ENCODE measurements around the gene ZNF23. TPM values are rescaled to one million over a fixed set of nuclear protein-coding genes. Genes with fewer than 3 reads are reported as not detected.

Gene ZNF23
- total RNA-seq, 1 experiment from 2014 or later = 9.6 TPM

GRCh38 chr16:71492786-71493185 is 30.7 kb upstream of the ZNF23 start:
- Histone ChIP-seq H2AFZ (ENCODE audit: low read length) (no peak overlapping the region), H2BK5ac (ENCODE audit: insufficient read length, low read length) (no peak overlapping the region), H4K8ac (replicated peaks; ENCODE audit: insufficient read length, low read depth, low read length) (no peak overlapping the region), H3K9ac (ENCODE audit: extremely low read depth, insufficient read length, low read length) (no peak overlapping the region), H3K14ac (ENCODE audit: insufficient read depth, low read length) (no peak overlapping the region), H4K20me1 (ENCODE audit: control insufficient read depth, insufficient read depth, insufficient read length) (no peaks in the 10 kb centered on the region), H3K4ac (ENCODE audit: low read depth, low read length) (no peak overlapping the region), H4K5ac (ENCODE audit: insufficient read length, low read depth, low read length) (no peak overlapping the region), H2BK15ac (ENCODE audit: low read depth, low read length) (no peak overlapping the region), H3K56ac (ENCODE audit: insufficient read length, low read depth, low read length) (no peak overlapping the region), H3K23me2 (ENCODE audit: insufficient read length, low read depth, low read length, poor library complexity, severe bottlenecking) (no peaks in the 10 kb centered on the region), H4K91ac (ENCODE audit: insufficient read length, low read depth, low read length) (no peak overlapping the region), H3K27me3 (ENCODE audit: insufficient read depth, low read length) (no peaks in the 10 kb centered on the region), H2BK20ac (ENCODE audit: low read depth, low read length, poor library complexity, severe bottlenecking) (no peak overlapping the region), H3K23ac (ENCODE audit: insufficient read length, low read depth, low read length) (no peak overlapping the region), H3K79me2 (ENCODE audit: insufficient read depth, low read length) (no peaks in the 10 kb centered on the region), H3T11ph (ENCODE audit: low read length) (no peak overlapping the region), H3K9me3 (ENCODE audit: control insufficient read depth, low read depth, low read length) (no peaks in the 10 kb centered on the region), H3K27ac (ENCODE audit: insufficient read length, low read depth, low read length) (no peak overlapping the region), H3K18ac (ENCODE audit: insufficient read length, low read depth, low read length) (no peak overlapping the region), H2BK12ac (ENCODE audit: insufficient read length, low read depth, low read length) (no peak overlapping the region), H2AK5ac (ENCODE audit: insufficient read length, low read length) (no peak overlapping the region), H3K79me1 (ENCODE audit: insufficient read depth, low read depth, low read length, poor library complexity, severe bottlenecking) (no peaks in the 10 kb centered on the region), H3K4me2 (ENCODE audit: insufficient read depth, insufficient read length, low read length) (no peak overlapping the region), H2BK120ac (ENCODE audit: low read depth, low read length, poor library complexity, severe bottlenecking) (no peak overlapping the region), H3K4me1 (ENCODE audit: insufficient read depth, low read length) (no peaks in the 10 kb centered on the region)
- no peak overlapping the region for H3K27ac Mint-ChIP-seq
- H3K9me3 Mint-ChIP-seq = no peaks in the 10 kb centered on the region; a peak in 1 of 5 replicates
- H3K4me3 Mint-ChIP-seq = no peak overlapping the region
- no peak for TF ChIP-seq CTCF (conservative IDR thresholded peaks at IDR 0.05)
- DNase-seq = no peak
- no peaks in the 10 kb centered on the region for H3K36me3 Mint-ChIP-seq (ENCODE audit: insufficient read depth in 1 of 3, low read depth in 3 of 3)
- peaks cover 12% of the 10 kb centered on the region for H3K27me3 Mint-ChIP-seq (ENCODE audit: low read depth)
- WGBS (ENCODE audit: extremely low coverage, insufficient read length, low lambda C conversion rate) = no CpG with 5 or more reads among the region's 2 CpGs
- no peaks in the 10 kb centered on the region for H3K4me1 Mint-ChIP-seq
